ENCODE measurements around the gene CHD5. TPM values are rescaled to one million over a fixed set of nuclear protein-coding genes. Genes with fewer than 3 reads are reported as not detected.

The CHD5 gene
- total and polyA plus RNA-seq, 2 of the 4 experiments (the other 2 are of a cell fraction) = under 0.01 to 0.09 TPM

- POLR2A ChIA-PET (ENCODE audit: unreplicated experiment) = no interaction called here
These were observed 95.2 kb downstream of the CHD5 start for GRCh38 chr1:6084781-6085495.

More at GRCh38 chr1:6084781-6085495, 95.2 kb downstream of the CHD5 start:
- Histone ChIP-seq H4K20me1 (ENCODE audit: insufficient read depth, low read length) (no peaks in the 10 kb centered on the region), H3K4me2 (ENCODE audit: low read depth, low read length) (no peak overlapping the region), H3K9me1 (ENCODE audit: insufficient read depth, low read length) (no peaks in the 10 kb centered on the region), H3K56ac (ENCODE audit: extremely low read depth, insufficient read depth, low read length) (no peak overlapping the region), H2BK5ac (ENCODE audit: low read depth, low read length, poor library complexity, severe bottlenecking) (no peak overlapping the region), H2AK9ac (replicated peaks; ENCODE audit: low read depth, low read length, poor library complexity) (peak overlapping the region; percentile 15), H4K91ac (ENCODE audit: insufficient read depth, low read depth, low read length) (no peak overlapping the region), H2BK20ac (ENCODE audit: low read depth, low read length) (no peak overlapping the region), H4K8ac (ENCODE audit: low read depth in 2 of 2, low read length in 2 of 2) (no peak overlapping the region), H3K79me1 (ENCODE audit: low read depth in 1 of 2, low read length in 2 of 2) (no peaks in the 10 kb centered on the region), H3K4ac (ENCODE audit: low read depth, low read length) (no peak overlapping the region), H3K36me3 (ENCODE audit: control insufficient read depth, insufficient read depth, low read length) (no peaks in the 10 kb centered on the region), H4K5ac (ENCODE audit: low read depth, low read length) (no peak overlapping the region), H3K23ac (ENCODE audit: low read depth, low read length) (no peak overlapping the region), H2AFZ (replicated peaks; ENCODE audit: low read length, poor library complexity) (no peak overlapping the region), H3K9me3 (ENCODE audit: control insufficient read depth, insufficient read depth, low read length) (no peaks in the 10 kb centered on the region), H3K14ac (replicated peaks; ENCODE audit: low read depth, low read length) (no peak overlapping the region), H2BK120ac (ENCODE audit: low read depth, low read length) (no peak overlapping the region), H2BK15ac (ENCODE audit: low read depth, low read length) (no peak overlapping the region), H3K27me3 (ENCODE audit: control insufficient read depth, insufficient read depth, low read length) (peaks cover 29% of the 10 kb centered on the region), H2AK5ac (ENCODE audit: low read depth, low read length) (no peak overlapping the region), H3K27ac (ENCODE audit: insufficient read depth, low read length) (no peak overlapping the region), H3K4me3 (ENCODE audit: insufficient read depth, low read depth, low read length) (no peak overlapping the region), H3K18ac (ENCODE audit: low read depth, low read length) (no peak overlapping the region), H3K4me1 (ENCODE audit: control insufficient read depth, insufficient read depth, low read length) (no peaks in the 10 kb centered on the region), H3K9ac (ENCODE audit: low read depth, low read length) (no peak overlapping the region)
- in situ Hi-C loops (cut with MboI; ENCODE audit: low sequenced_read_pairs) (no loop called here), intact Hi-C loops (cut with micrococcal nuclease) (loop anchor here (2.0 kb wide), 1 partner anchor 32 kb away; no protein-coding TSS in a partner anchor), dilution Hi-C loops (cut with HindIII; ENCODE audit: low sequenced_read_pairs, unreplicated experiment) (no loop called here)
- WGBS, 2 experiments (ENCODE audit: extremely low coverage in 2 of 2, insufficient read length in 1 of 2) = 35% methylated on average over 5 of the region's 18 CpGs; no CpG with 5 or more reads in 1 of the 2 experiments
- DNase-seq (no peak), ATAC-seq (ENCODE audit: low read depth) (no peak)
- TF ChIP-seq CHD1 (IDR thresholded peaks at IDR 0.05; ENCODE audit: low read depth, low read length) (no peak), MXI1 (IDR thresholded peaks at IDR 0.05; ENCODE audit: borderline replicate concordance, low read depth, low read length) (no peak), CEBPB (IDR thresholded peaks at IDR 0.05; ENCODE audit: low read depth, low read length) (no peak), USF2 (IDR thresholded peaks at IDR 0.05; ENCODE audit: low read depth, low read length) (no peak), POLR2A (IDR thresholded peaks at IDR 0.05; ENCODE audit: low read depth, low read length) (no peak), CTCF (conservative IDR thresholded peaks at IDR 0.05; ENCODE audit: low read depth, low read length) (no peak), NFE2L2 (IDR thresholded peaks at IDR 0.05; ENCODE audit: low read depth, low read length) (no peak), RCOR1 (IDR thresholded peaks at IDR 0.05; ENCODE audit: insufficient replicate concordance, low read length) (no peak), RAD21 (IDR thresholded peaks at IDR 0.05; ENCODE audit: low read length) (no peak), RFX5 (IDR thresholded peaks at IDR 0.05; ENCODE audit: low read depth, low read length) (no peak), MAZ (IDR thresholded peaks at IDR 0.05; ENCODE audit: borderline replicate concordance, low read depth, low read length) (no peak), BHLHE40 (IDR thresholded peaks at IDR 0.05; ENCODE audit: low read depth, low read length) (no peak), MAFK (IDR thresholded peaks at IDR 0.05; ENCODE audit: low read depth, low read length) (no peak), ELK1 (IDR thresholded peaks at IDR 0.05; ENCODE audit: borderline replicate concordance, low read depth, low read length) (no peak), FOS (IDR thresholded peaks at IDR 0.05; ENCODE audit: low read depth, low read length) (no peak), SMC3 (IDR thresholded peaks at IDR 0.05; ENCODE audit: low read depth, low read length) (no peak)
- CTCF ChIA-PET = no interaction called here
- BruUV-seq (replicated peaks) = no TSS peak

Data from IMR-90 (cell line).